GM23338 (cell line): ENCODE results near the gene PDE4D. TPM values are rescaled to one million over a fixed set of nuclear protein-coding genes. Genes with fewer than 3 reads are reported as not detected.

Source experiments
- ATAC-seq: fragments of 200-7000 bp; cut with Tn5 transposase; 3 replicates; pipeline ENCODE4 v1.9.1; 2020
- DNase-seq: peaks from one replicate; pipeline ENCODE4 v3.0.0-alpha.2; 2015; ENCODE audit warnings: low spot score
- H2AFZ ChIP-seq: fragments of 200-600 bp; sonication (generic); 2 replicates; pipeline ENCODE4 v1.8.0; 2016; ENCODE audit warnings: antibody characterized with exemption, mild to moderate bottlenecking, moderate library complexity
- H3F3A ChIP-seq: fragments of 200-600 bp; sonication (generic); replicated peaks from 2 replicates; pipeline ENCODE4 v1.8.0; 2017; ENCODE audit warnings: antibody characterized with exemption, mixed run types, low read depth
- H3K27ac ChIP-seq: fragments of 200-600 bp; sonication (generic); 2 replicates; pipeline ENCODE4 v1.6.1; 2016; ENCODE audit warnings: low read depth
- H3K27me3 ChIP-seq: fragments of 200-600 bp; sonication (generic); 2 replicates; pipeline ENCODE4 v1.8.0; 2016; ENCODE audit warnings: mild to moderate bottlenecking, mixed run types, moderate library complexity; ENCODE audit not compliant: insufficient read depth
- H3K36me3 ChIP-seq: fragments of 200-600 bp; sonication (generic); 2 replicates; pipeline ENCODE4 v1.8.0; 2016; ENCODE audit warnings: mild to moderate bottlenecking; ENCODE audit not compliant: insufficient read depth
- H3K4me1 ChIP-seq: fragments of 200-600 bp; sonication (generic); 2 replicates; pipeline ENCODE4 v1.8.0; 2016; ENCODE audit warnings: mild to moderate bottlenecking, moderate library complexity; ENCODE audit not compliant: insufficient read depth
- H3K4me2 ChIP-seq: fragments of 200-600 bp; sonication (generic); 2 replicates; pipeline ENCODE4 v1.7.1; 2017; ENCODE audit warnings: mixed run types
- H3K4me3 ChIP-seq: fragments of 200-600 bp; sonication (generic); 2 replicates; pipeline ENCODE4 v1.6.1; 2016; ENCODE audit warnings: mixed run types
- H3K79me2 ChIP-seq: fragments of 200-600 bp; sonication (generic); replicated peaks from 2 replicates; pipeline ENCODE4 v1.8.0; 2017; ENCODE audit warnings: mild to moderate bottlenecking; ENCODE audit not compliant: insufficient read depth
- H3K9me2 ChIP-seq: fragments of 200-600 bp; sonication (generic); 2 replicates; pipeline ENCODE4 v1.8.0; 2017; ENCODE audit not compliant: insufficient read depth
- H4K20me1 ChIP-seq: fragments of 200-600 bp; sonication (generic); replicated peaks from 2 replicates; pipeline ENCODE4 v1.8.0; 2017; ENCODE audit warnings: mild to moderate bottlenecking; ENCODE audit not compliant: insufficient read depth
- H3K27ac Mint-ChIP-seq: 2 replicates; pipeline ENCODE4 v1.8.0; 2020; ENCODE audit warnings: inconsistent platforms, mild to moderate bottlenecking, moderate library complexity, mixed read lengths
- H3K27me3 Mint-ChIP-seq: 3 replicates; pipeline ENCODE4 v1.8.0; 2022; ENCODE audit warnings: low read depth, mild to moderate bottlenecking, moderate library complexity, mixed read lengths, inconsistent platforms; ENCODE audit not compliant: insufficient read depth, poor library complexity
- H3K36me3 Mint-ChIP-seq: 3 replicates; pipeline ENCODE4 v1.8.0; 2021; ENCODE audit warnings: low read depth, mild to moderate bottlenecking, inconsistent platforms, moderate library complexity, mixed read lengths
- H3K4me1 Mint-ChIP-seq: 3 replicates; pipeline ENCODE4 v1.8.0; 2020; ENCODE audit warnings: mild to moderate bottlenecking, inconsistent platforms, mixed read lengths
- H3K4me3 Mint-ChIP-seq: 3 replicates; pipeline ENCODE4 v1.8.0; 2021; ENCODE audit warnings: moderate library complexity, mild to moderate bottlenecking, inconsistent platforms, mixed read lengths
- H3K9me3 Mint-ChIP-seq: 3 replicates; pipeline ENCODE4 v1.8.0; 2020; ENCODE audit warnings: moderate library complexity, mild to moderate bottlenecking, inconsistent platforms, mixed read lengths
- CREB1 ChIP-seq: fragments of 250-450 bp; sonication (Bioruptor Pico); IDR thresholded peaks from 2 replicates; pipeline ENCODE4 v1.5.0; 2020; ENCODE audit warnings: low read depth, mild to moderate bottlenecking, moderate library complexity
- EZH2 ChIP-seq: fragments of 200-600 bp; sonication (generic); IDR thresholded peaks from one replicate; pipeline ENCODE4 v1.8.0; 2017; ENCODE audit warnings: antibody characterized with exemption, mild to moderate bottlenecking, low read depth; ENCODE audit not compliant: unreplicated experiment
- EZH2phosphoT487 ChIP-seq: fragments of 200-600 bp; sonication (generic); IDR thresholded peaks from one replicate; pipeline ENCODE4 v1.8.1; 2018; ENCODE audit warnings: antibody characterized with exemption; ENCODE audit not compliant: unreplicated experiment
- JUNB ChIP-seq: IDR thresholded peaks from one replicate; pipeline ENCODE4 v1.6.1; 2016; ENCODE audit warnings: antibody characterized with exemption; ENCODE audit not compliant: unreplicated experiment
- NANOG ChIP-seq: IDR thresholded peaks from 2 replicates; pipeline ENCODE4 v1.6.1; 2016; ENCODE audit warnings: antibody characterized with exemption, borderline replicate concordance
- POLR2AphosphoS5 ChIP-seq: IDR thresholded peaks from 2 replicates; pipeline ENCODE4 v1.6.1; 2016; ENCODE audit warnings: antibody characterized with exemption, low read depth
- STAT1 ChIP-seq: IDR thresholded peaks from one replicate; pipeline ENCODE4 v1.6.1; 2016; ENCODE audit warnings: antibody characterized with exemption; ENCODE audit not compliant: unreplicated experiment
- ZNF114 ChIP-seq: fragments of 250-450 bp; sonication (Bioruptor Pico); IDR thresholded peaks from 2 replicates; pipeline ENCODE4 v1.5.0; 2020; ENCODE audit warnings: mild to moderate bottlenecking, moderate library complexity
- ZNF331 ChIP-seq: fragments of 250-450 bp; sonication (Bioruptor Pico); IDR thresholded peaks from 2 replicates; pipeline ENCODE4 v1.5.0; 2020; ENCODE audit warnings: low read depth, mild to moderate bottlenecking, moderate library complexity
- polyA plus RNA-seq: library from polyadenylated mRNA; unstranded; fragments of >200 nt; fragmentation: Nextera tagmentation; extraction: Ambion mirVana; gene quantifications from 2 replicates; pipeline ENCODE4 v1.2.1, GENCODE V29; 2016
- total RNA-seq: library from RNA; depleted of rRNA; stranded (reverse); fragments of >200 nt; shearing (Covaris generic); gene quantifications from 2 replicates; pipeline ENCODE4 v1.2.3, GENCODE V29; 2014
- TF ChIP-seq, protein P1 (sequence below), 2 experiments: fragments of 200-600 bp in 1 of 2; sonication (generic) in 1 of 2; conservative IDR thresholded peaks; 2 replicates each; pipeline versions ENCODE4 v1.5.1 to v1.6.1; 2016 to 2017; ENCODE audit warnings: antibody characterized with exemption in 2 of 2, low read depth in 2 of 2, mild to moderate bottlenecking in 2 of 2, moderate library complexity in 1 of 2
- TF ChIP-seq, protein P2 (sequence below): IDR thresholded peaks from 2 replicates; pipeline ENCODE4 v1.6.1; 2016; ENCODE audit warnings: antibody characterized with exemption
- TF ChIP-seq, protein P3 (sequence below): fragments of 250-450 bp; sonication (Bioruptor Pico); IDR thresholded peaks from 2 replicates; pipeline ENCODE4 v1.5.0; 2020; ENCODE audit warnings: mild to moderate bottlenecking, moderate library complexity
- TF ChIP-seq, protein P4 (sequence below): IDR thresholded peaks from one replicate; pipeline ENCODE4 v1.6.1; 2018; ENCODE audit warnings: antibody characterized with exemption; ENCODE audit not compliant: unreplicated experiment

The PDE4D gene
- total and polyA plus RNA-seq, 2 experiments from 2014 or later, result 2.1 to 4.7 TPM

DNA sequence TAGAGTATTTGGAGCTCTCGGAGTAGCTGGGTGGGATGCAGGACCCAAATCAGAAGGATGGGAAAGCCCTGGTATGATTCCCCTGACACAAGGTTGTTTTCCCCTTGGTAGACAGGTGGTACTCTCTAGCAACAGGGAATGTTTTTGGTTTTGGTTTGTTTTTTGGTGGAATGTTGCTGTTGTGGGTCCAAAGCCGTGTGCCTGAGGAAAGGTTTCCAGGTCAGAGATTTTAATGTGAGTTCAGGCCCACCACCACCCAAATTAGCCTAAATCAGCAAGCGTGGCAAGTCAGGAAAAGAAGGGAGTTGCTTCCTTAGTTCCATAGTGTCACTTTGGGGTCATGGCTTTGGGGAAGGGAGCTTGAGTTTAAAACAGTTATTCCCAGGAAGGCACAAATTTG, 925.2 kb downstream of the PDE4D start:
- no peak for DNase-seq
- H3K9me3 Mint-ChIP-seq, result no peaks in the 10 kb centered on the region
- Histone ChIP-seq H3K4me3 (no peak overlapping the region), H3F3A (no peaks in the 10 kb centered on the region), H3K27me3 (no peaks in the 10 kb centered on the region), H2AFZ (no peak overlapping the region), H3K9me2 (0 out of 2 replicates have a peak, but pooled peaks cover 6% of the 10 kb centered on the region), H3K27ac (no peak overlapping the region), H3K79me2 (no peaks in the 10 kb centered on the region), H3K4me2 (no peak overlapping the region), H3K36me3 (no peaks in the 10 kb centered on the region), H4K20me1 (no peaks in the 10 kb centered on the region), H3K4me1 (peaks cover 7% of the 10 kb centered on the region; the same call in 1 of the 2 replicates)
- no peaks in the 10 kb centered on the region for H3K27me3 Mint-ChIP-seq
- no peaks in the 10 kb centered on the region for H3K36me3 Mint-ChIP-seq
- peaks cover 16% of the 10 kb centered on the region for H3K4me1 Mint-ChIP-seq
- ATAC-seq, result no peak
- H3K4me3 Mint-ChIP-seq, result no peak overlapping the region
- TF ChIP-seq, protein P1, sequence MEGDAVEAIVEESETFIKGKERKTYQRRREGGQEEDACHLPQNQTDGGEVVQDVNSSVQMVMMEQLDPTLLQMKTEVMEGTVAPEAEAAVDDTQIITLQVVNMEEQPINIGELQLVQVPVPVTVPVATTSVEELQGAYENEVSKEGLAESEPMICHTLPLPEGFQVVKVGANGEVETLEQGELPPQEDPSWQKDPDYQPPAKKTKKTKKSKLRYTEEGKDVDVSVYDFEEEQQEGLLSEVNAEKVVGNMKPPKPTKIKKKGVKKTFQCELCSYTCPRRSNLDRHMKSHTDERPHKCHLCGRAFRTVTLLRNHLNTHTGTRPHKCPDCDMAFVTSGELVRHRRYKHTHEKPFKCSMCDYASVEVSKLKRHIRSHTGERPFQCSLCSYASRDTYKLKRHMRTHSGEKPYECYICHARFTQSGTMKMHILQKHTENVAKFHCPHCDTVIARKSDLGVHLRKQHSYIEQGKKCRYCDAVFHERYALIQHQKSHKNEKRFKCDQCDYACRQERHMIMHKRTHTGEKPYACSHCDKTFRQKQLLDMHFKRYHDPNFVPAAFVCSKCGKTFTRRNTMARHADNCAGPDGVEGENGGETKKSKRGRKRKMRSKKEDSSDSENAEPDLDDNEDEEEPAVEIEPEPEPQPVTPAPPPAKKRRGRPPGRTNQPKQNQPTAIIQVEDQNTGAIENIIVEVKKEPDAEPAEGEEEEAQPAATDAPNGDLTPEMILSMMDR (conservative IDR thresholded peaks at IDR 0.05; ENCODE audit: low read depth in 2 of 2), result no peak
- TF ChIP-seq, protein P2, sequence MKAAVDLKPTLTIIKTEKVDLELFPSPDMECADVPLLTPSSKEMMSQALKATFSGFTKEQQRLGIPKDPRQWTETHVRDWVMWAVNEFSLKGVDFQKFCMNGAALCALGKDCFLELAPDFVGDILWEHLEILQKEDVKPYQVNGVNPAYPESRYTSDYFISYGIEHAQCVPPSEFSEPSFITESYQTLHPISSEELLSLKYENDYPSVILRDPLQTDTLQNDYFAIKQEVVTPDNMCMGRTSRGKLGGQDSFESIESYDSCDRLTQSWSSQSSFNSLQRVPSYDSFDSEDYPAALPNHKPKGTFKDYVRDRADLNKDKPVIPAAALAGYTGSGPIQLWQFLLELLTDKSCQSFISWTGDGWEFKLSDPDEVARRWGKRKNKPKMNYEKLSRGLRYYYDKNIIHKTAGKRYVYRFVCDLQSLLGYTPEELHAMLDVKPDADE, result no peak
- no peak for TF ChIP-seq EZH2
- no peak for TF ChIP-seq POLR2AphosphoS5
- TF ChIP-seq ZNF331 (CRISPR knock-in tag), result no peak
- TF ChIP-seq ZNF114 (CRISPR knock-in tag), result no peak
- TF ChIP-seq CREB1 (CRISPR knock-in tag), result no peak
- no peak for TF ChIP-seq JUNB
- TF ChIP-seq, protein P3, sequence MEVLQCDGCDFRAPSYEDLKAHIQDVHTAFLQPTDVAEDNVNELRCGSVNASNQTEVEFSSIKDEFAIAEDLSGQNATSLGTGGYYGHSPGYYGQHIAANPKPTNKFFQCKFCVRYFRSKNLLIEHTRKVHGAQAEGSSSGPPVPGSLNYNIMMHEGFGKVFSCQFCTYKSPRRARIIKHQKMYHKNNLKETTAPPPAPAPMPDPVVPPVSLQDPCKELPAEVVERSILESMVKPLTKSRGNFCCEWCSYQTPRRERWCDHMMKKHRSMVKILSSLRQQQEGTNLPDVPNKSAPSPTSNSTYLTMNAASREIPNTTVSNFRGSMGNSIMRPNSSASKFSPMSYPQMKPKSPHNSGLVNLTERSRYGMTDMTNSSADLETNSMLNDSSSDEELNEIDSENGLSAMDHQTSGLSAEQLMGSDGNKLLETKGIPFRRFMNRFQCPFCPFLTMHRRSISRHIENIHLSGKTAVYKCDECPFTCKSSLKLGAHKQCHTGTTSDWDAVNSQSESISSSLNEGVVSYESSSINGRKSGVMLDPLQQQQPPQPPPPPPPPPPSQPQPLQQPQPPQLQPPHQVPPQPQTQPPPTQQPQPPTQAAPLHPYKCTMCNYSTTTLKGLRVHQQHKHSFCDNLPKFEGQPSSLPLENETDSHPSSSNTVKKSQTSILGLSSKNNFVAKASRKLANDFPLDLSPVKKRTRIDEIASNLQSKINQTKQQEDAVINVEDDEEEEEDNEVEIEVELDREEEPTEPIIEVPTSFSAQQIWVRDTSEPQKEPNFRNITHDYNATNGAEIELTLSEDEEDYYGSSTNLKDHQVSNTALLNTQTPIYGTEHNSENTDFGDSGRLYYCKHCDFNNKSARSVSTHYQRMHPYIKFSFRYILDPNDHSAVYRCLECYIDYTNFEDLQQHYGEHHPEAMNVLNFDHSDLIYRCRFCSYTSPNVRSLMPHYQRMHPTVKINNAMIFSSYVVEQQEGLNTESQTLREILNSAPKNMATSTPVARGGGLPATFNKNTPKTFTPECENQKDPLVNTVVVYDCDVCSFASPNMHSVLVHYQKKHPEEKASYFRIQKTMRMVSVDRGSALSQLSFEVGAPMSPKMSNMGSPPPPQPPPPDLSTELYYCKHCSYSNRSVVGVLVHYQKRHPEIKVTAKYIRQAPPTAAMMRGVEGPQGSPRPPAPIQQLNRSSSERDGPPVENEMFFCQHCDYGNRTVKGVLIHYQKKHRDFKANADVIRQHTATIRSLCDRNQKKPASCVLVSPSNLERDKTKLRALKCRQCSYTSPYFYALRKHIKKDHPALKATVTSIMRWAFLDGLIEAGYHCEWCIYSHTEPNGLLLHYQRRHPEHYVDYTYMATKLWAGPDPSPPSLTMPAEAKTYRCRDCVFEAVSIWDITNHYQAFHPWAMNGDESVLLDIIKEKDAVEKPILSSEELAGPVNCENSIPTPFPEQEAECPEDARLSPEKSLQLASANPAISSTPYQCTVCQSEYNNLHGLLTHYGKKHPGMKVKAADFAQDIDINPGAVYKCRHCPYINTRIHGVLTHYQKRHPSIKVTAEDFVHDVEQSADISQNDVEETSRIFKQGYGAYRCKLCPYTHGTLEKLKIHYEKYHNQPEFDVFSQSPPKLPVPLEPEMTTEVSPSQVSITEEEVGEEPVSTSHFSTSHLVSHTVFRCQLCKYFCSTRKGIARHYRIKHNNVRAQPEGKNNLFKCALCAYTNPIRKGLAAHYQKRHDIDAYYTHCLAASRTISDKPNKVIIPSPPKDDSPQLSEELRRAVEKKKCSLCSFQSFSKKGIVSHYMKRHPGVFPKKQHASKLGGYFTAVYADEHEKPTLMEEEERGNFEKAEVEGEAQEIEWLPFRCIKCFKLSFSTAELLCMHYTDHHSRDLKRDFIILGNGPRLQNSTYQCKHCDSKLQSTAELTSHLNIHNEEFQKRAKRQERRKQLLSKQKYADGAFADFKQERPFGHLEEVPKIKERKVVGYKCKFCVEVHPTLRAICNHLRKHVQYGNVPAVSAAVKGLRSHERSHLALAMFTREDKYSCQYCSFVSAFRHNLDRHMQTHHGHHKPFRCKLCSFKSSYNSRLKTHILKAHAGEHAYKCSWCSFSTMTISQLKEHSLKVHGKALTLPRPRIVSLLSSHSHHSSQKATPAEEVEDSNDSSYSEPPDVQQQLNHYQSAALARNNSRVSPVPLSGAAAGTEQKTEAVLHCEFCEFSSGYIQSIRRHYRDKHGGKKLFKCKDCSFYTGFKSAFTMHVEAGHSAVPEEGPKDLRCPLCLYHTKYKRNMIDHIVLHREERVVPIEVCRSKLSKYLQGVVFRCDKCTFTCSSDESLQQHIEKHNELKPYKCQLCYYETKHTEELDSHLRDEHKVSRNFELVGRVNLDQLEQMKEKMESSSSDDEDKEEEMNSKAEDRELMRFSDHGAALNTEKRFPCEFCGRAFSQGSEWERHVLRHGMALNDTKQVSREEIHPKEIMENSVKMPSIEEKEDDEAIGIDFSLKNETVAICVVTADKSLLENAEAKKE (CRISPR knock-in tag), result no peak
- no peak for TF ChIP-seq STAT1
- TF ChIP-seq NANOG, result no peak
- no peak for TF ChIP-seq EZH2phosphoT487
- TF ChIP-seq, protein P4, sequence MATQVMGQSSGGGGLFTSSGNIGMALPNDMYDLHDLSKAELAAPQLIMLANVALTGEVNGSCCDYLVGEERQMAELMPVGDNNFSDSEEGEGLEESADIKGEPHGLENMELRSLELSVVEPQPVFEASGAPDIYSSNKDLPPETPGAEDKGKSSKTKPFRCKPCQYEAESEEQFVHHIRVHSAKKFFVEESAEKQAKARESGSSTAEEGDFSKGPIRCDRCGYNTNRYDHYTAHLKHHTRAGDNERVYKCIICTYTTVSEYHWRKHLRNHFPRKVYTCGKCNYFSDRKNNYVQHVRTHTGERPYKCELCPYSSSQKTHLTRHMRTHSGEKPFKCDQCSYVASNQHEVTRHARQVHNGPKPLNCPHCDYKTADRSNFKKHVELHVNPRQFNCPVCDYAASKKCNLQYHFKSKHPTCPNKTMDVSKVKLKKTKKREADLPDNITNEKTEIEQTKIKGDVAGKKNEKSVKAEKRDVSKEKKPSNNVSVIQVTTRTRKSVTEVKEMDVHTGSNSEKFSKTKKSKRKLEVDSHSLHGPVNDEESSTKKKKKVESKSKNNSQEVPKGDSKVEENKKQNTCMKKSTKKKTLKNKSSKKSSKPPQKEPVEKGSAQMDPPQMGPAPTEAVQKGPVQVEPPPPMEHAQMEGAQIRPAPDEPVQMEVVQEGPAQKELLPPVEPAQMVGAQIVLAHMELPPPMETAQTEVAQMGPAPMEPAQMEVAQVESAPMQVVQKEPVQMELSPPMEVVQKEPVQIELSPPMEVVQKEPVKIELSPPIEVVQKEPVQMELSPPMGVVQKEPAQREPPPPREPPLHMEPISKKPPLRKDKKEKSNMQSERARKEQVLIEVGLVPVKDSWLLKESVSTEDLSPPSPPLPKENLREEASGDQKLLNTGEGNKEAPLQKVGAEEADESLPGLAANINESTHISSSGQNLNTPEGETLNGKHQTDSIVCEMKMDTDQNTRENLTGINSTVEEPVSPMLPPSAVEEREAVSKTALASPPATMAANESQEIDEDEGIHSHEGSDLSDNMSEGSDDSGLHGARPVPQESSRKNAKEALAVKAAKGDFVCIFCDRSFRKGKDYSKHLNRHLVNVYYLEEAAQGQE, result no peak
- no peak overlapping the region for H3K27ac Mint-ChIP-seq
